COLO829 (cell line): Measurements from ENCODE around the gene ME3.
A peak's percentile ranks its signal among the peaks of the same experiment; 100 is the strongest.
"Not testable (repeated sequence)": the region's sequence is repeated elsewhere in the genome, so short reads cannot be mapped to it uniquely, and the experiment has no call there.

Experiments used
- DNase-seq: peaks from one replicate; pipeline ENCODE4 v3.0.0; 2012; ENCODE audit warnings: low spot score

The ME3 gene

GRCh38 chr11:86663761-86664160 is 8.7 kb downstream of the ME3 start:
- DNase-seq = no peak

GRCh38 chr11:86663291-86663690 is 9.1 kb downstream of the ME3 start:
- peak; percentile 64 for DNase-seq

- no peak for DNase-seq
Observed at GRCh38 chr11:86660736-86661135, 11.7 kb downstream of the ME3 start.

- DNase-seq = no peak
Observed at GRCh38 chr11:86660088-86660487, 12.3 kb downstream of the ME3 start.

- no peak for DNase-seq
Observed at GRCh38 chr11:86658534-86658933, 13.9 kb downstream of the ME3 start.

- DNase-seq = not testable (repeated sequence)
Observed at GRCh38 chr11:86645212-86645611, 27.2 kb downstream of the ME3 start.

GRCh38 chr11:86644291-86644690 is 28.1 kb downstream of the ME3 start:
- DNase-seq = no peak

- no peak for DNase-seq
Observed at GRCh38 chr11:86641537-86642261, 30.7 kb downstream of the ME3 start.

GRCh38 chr11:86639137-86639536 is 33.3 kb downstream of the ME3 start:
- DNase-seq = peak; percentile 36

GRCh38 chr11:86638673-86639072 is 33.7 kb downstream of the ME3 start:
- no peak for DNase-seq

GRCh38 chr11:86637988-86638387 is 34.4 kb downstream of the ME3 start:
- DNase-seq = no peak

- no peak for DNase-seq
Observed at GRCh38 chr11:86636275-86636674, 36.1 kb downstream of the ME3 start.

- DNase-seq = peak; percentile 83
Observed at GRCh38 chr11:86632499-86633269, 39.7 kb downstream of the ME3 start.

- DNase-seq = no peak
Observed at GRCh38 chr11:86630229-86630981, 42.0 kb downstream of the ME3 start.

GRCh38 chr11:86629045-86629706 is 43.2 kb downstream of the ME3 start:
- DNase-seq = no peak

- DNase-seq = no peak
Observed at GRCh38 chr11:86627776-86628455, 44.5 kb downstream of the ME3 start.

- DNase-seq = no peak
Observed at GRCh38 chr11:86625981-86626380, 46.4 kb downstream of the ME3 start.

- DNase-seq = no peak
Observed at GRCh38 chr11:86625544-86625943, 46.9 kb downstream of the ME3 start.

- no peak for DNase-seq
Observed at GRCh38 chr11:86624366-86624765, 48.0 kb downstream of the ME3 start.

GRCh38 chr11:86623736-86624135 is 48.7 kb downstream of the ME3 start:
- no peak for DNase-seq

- DNase-seq = no peak
Observed at GRCh38 chr11:86623041-86623621, 49.3 kb downstream of the ME3 start.
